GM19238 (cell line): Measurements from ENCODE around the gene HEBP2.
A peak's percentile ranks its signal among the peaks of the same experiment; 100 is the strongest.

Experiments used
- DNase-seq: peaks from one replicate; pipeline ENCODE4 v3.0.0; 2011; ENCODE audit warnings: low spot score; ENCODE audit not compliant: insufficient read length

HEBP2 gene

GRCh38 chr6:138454981-138455706 is 51.1 kb downstream of the HEBP2 start:
- DNase-seq: no peak

GRCh38 chr6:138455746-138456400 is 51.9 kb downstream of the HEBP2 start:
- peak; percentile 24 for DNase-seq

- no peak for DNase-seq
Observed at GRCh38 chr6:138456401-138456790, 52.4 kb downstream of the HEBP2 start.

GRCh38 chr6:138461647-138462046 is 57.6 kb downstream of the HEBP2 start:
- DNase-seq: no peak

GRCh38 chr6:138464085-138464484 is 60.1 kb downstream of the HEBP2 start:
- no peak for DNase-seq

- DNase-seq: no peak
Observed at GRCh38 chr6:138465007-138465645, 61.1 kb downstream of the HEBP2 start.

- DNase-seq: no peak
Observed at GRCh38 chr6:138467901-138468300, 63.9 kb downstream of the HEBP2 start.

GRCh38 chr6:138468320-138469015 is 64.4 kb downstream of the HEBP2 start:
- no peak for DNase-seq
